OCI-M2 (cell line): ENCODE data around the gene BAIAP2L1.

Source experiments
- DNase-seq: peaks from one replicate; lab custom pipeline; 2025; ENCODE audit not compliant: unreplicated experiment; lab: John Stamatoyannopoulos, UW

Gene BAIAP2L1

DNA sequence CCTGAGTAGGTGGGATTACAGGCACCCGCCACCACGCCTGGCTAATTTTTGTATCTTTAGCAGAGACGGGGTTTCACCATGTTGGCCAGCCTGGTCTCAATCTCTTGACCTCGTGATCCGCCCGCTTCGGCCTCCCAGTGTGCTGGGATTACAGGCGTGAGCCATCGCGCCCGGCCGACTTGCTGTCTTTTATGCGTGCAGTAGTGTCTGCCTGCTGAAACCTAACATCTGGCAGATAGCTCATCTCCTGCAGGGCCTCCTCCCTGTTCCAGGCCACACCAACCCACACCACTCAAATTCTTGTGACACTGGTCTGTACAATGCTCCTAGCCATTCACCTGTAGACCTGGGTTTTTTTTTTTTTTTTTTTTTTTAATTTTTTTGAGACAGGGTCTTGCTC is 41.5 kb downstream of the BAIAP2L1 start:
- DNase-seq: no peak

DNA sequence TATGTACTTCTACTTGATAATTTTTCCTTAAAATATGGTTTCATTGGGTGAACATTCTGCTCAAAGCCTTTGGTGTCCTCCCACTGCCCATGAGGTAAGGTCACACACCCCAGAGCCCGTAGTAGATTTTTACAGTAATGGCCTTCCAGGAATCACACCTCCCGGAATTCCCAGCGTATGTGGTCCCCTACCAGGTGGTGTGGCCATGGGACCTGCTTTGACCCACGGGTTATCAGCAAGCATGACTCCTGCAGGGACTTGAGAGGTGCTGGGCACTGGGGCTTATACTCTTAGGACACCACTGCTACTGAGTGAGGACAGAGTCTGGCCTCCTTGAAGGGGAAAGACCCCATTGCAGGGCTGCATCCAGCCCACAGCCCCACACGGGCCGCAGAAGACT is 42.2 kb downstream of the BAIAP2L1 start:
- DNase-seq: no peak

- no peak for DNase-seq
These were observed 43.1 kb downstream of the BAIAP2L1 start for GRCh38 chr7:98357751-98358161.

GRCh38 chr7:98355250-98355538 is 45.7 kb downstream of the BAIAP2L1 start:
- DNase-seq: no peak

- no peak for DNase-seq
These were observed 46.2 kb downstream of the BAIAP2L1 start for GRCh38 chr7:98354511-98355249.

- DNase-seq: no peak
These were observed 46.8 kb downstream of the BAIAP2L1 start for GRCh38 chr7:98354052-98354451.

DNA sequence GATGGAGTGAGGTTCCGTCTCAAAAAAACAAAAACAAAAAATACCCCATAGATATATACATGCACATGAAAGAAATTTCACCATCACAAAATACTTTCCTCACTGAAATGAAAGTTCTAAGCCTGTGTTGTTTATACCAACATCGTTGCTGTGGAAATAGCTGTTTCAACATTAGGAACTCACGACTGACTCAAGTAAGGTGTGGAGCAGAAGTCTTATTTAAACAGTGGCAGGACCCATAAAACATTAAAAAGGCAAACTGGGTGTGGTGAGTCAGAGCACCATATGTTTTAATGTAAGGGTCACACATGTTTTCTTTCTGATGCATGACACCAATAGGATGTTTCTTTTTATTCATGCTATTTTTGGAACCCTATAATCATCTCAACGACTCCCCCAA is 48.3 kb downstream of the BAIAP2L1 start:
- DNase-seq: no peak

- no peak for DNase-seq
These were observed 49.8 kb downstream of the BAIAP2L1 start for GRCh38 chr7:98351136-98351535.

- no peak for DNase-seq
These were observed 52.0 kb downstream of the BAIAP2L1 start for GRCh38 chr7:98348726-98349474.

DNA sequence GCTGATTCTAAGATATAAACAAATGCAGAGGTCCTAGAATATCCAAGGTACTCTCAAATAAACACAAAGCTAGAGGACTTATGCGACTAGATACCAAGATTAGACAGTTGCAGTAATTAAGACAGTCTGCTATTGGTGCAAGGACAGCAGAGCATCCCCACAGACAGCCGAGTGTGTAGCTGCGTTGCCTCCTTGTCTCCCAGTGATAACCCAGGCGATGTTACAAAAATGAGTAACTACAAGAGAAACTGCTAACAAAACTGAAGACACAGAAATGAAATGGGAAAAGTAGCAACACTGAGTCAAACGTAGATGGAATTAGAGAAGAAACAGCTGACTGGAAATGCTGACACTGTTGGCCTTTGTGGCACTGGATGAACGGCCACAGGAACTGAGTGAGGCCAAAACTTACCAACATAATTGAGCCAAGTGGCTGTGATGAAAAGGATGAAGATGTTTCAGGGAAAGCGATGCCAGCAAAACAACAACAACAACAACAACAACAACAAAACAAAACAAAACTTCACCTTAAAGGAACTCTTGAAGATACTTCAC is 54.3 kb downstream of the BAIAP2L1 start:
- no peak for DNase-seq

DNA sequence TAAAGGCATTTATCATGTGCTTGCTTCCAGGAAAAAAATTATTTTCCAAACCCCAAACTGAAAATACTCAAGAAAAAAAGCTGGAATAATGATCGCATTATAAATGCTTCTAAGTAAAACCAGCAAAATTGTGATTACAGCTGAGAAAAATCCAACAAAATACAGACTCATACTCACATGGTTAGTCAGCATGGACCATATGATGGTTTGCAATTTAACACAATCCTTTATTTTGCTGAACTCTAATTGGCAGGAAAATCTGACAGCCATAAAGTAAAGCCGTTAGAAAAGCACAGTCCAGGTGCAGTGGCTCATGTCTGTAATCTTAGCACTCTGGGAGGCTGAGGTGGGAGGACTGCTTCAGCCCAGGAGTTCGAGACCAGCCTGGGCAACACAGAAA is 59.8 kb downstream of the BAIAP2L1 start:
- no peak for DNase-seq

- no peak for DNase-seq
These were observed 61.8 kb downstream of the BAIAP2L1 start for GRCh38 chr7:98339043-98339442.

- no peak for DNase-seq
These were observed 62.4 kb downstream of the BAIAP2L1 start for GRCh38 chr7:98338441-98338840.

DNA sequence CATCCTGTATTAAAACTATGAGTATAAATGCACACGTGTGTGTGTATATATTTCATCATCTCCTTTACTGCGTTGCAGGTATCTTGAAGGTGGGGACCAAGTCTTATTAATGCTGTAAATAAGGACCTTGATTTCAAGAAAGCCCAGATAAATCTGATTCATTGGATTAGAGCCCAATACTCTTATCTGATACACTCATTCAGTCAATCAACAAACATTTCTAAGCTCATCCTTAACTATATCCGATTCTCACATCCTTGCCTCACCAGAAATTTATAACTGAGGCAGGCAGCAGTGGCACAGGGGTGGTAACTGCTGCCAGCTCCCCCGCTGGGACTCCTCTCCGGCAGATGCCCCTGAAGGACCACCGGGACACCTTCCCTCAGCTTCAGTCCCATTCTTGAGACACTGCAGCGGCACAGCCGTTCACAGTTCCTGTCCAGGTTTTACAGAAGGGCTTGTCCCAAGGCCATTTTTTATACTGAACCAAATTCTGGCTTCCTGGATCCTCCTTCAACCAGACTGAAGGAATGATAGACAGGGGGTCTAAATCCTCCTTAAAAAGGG is 65.4 kb downstream of the BAIAP2L1 start:
- no peak for DNase-seq

DNA sequence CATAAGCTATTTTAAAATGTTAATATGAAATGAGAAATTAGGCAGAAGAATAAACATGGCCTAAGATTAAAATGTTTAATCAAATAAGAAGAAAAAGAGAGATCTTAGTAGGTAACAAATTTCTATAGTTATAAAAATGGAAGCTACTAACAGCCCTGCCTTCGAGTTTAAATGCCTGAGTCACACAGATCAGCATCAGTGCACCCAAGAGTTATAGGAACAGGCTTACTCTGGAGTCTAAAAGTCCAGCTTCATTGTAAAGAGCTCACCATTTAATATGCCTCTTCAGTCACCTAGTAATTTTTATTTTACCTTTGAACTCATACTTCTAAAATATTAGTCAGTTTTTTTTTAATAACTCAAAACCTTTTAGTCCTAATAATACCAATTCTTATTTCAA is 66.8 kb downstream of the BAIAP2L1 start:
- no peak for DNase-seq

- DNase-seq: no peak
These were observed 69.9 kb downstream of the BAIAP2L1 start for GRCh38 chr7:98330926-98331529.

- no peak for DNase-seq
These were observed 71.0 kb downstream of the BAIAP2L1 start for GRCh38 chr7:98329791-98330373.

GRCh38 chr7:98329100-98329790 is 71.6 kb downstream of the BAIAP2L1 start:
- no peak for DNase-seq

DNA sequence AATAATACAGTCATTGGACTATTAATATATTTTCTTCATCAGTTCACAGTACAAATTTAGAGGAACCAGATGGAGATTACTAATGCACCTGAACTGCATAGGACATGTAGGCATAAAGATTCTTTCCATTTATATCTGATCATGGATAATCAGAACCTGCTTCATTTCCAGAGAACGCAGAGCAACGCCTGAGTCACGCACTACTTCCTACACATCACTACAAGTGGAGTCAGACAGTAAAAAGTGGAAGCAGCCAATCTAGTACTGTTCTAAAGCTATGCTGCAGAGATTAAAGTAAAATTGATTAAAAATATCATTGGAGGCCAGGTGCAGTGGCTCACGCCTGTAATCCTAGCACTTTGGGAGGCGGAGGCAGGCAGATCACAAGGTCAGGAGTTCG is 76.1 kb downstream of the BAIAP2L1 start:
- DNase-seq: no peak

- no peak for DNase-seq
These were observed 77.1 kb downstream of the BAIAP2L1 start for GRCh38 chr7:98323597-98324322.
